Urinary bladder (tissue), 4 donors: Measurements from ENCODE around the gene SPECC1L. TPM values are rescaled to one million over a fixed set of nuclear protein-coding genes. Genes with fewer than 3 reads are reported as not detected.

Source experiments
- DNase-seq: peaks from one replicate; pipeline ENCODE4 v3.0.0-alpha.2; 2015; ENCODE audit errors: extremely low spot score
- H3K27ac ChIP-seq: one replicate; pipeline ENCODE4 v1.5.1; 2013; ENCODE audit warnings: low read depth, mild to moderate bottlenecking, moderate library complexity
- H3K36me3 ChIP-seq: one replicate; pipeline ENCODE4 v1.6.1; 2013; ENCODE audit warnings: mild to moderate bottlenecking, moderate library complexity; ENCODE audit not compliant: insufficient read depth
- H3K4me1 ChIP-seq: one replicate; pipeline ENCODE4 v1.6.1; 2013; ENCODE audit warnings: mild to moderate bottlenecking, moderate library complexity; ENCODE audit not compliant: insufficient read depth
- H3K4me3 ChIP-seq: one replicate; pipeline ENCODE4 v1.5.1; 2013; ENCODE audit warnings: low read depth, low read length
- WGBS: extraction: QIAGEN DNeasy Blood & Tissue Kit; methylation state at CpG from one replicate; pipeline ENCODE4 v1.1.7; 2013; 5-methylcytosine and 5-hydroxymethylcytosine counted together
- polyA plus RNA-seq: library from polyadenylated mRNA; stranded (reverse); fragments of 200-250 nt; gene quantifications from one replicate; pipeline ENCODE4 v1.2.3, GENCODE V29; 2013
- total RNA-seq: library from RNA; depleted of rRNA; stranded (reverse); fragments of >200 nt; gene quantifications from one replicate; pipeline ENCODE4 v1.2.3, GENCODE V29; 2014
- donor health status: healthy with polysubstance abuse.
- donor health status: healthy.

Gene SPECC1L
- total and polyA plus RNA-seq, 2 donors, result 29.8 to 50.3 TPM

DNA sequence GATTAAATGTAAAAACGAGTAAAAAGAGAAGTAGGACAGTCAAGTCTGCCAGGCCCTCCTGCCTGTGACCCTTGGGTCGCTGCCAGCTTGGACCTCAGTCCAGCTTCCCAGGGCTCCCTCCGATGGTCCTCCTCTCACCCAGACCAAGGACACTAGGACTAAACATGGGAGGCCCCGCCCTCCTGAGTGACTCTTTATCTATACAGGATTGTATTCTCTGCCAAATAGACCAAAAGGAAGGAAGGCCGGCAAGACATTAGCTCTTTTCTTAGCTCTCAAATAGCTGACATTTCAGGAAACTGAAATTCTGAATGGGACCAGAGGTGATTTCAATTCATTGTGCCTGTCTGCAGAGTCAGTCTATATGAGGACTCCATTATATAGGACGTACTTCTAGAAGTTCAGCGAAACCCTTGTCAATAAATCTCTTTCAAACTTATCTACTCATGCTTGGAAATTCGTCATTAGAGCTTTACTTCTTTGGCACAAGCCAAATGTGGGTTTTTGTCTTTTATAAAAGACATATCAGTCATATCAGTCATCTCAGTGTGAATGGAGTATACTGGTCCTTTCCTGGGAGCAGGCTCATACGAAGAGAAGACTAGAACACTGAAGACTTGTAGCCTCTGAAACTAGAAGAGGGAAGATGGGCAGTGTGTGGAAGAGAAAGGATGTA lies 185.3 kb downstream of the SPECC1L start:
- H3K27ac ChIP-seq, result no peak overlapping the region

DNA sequence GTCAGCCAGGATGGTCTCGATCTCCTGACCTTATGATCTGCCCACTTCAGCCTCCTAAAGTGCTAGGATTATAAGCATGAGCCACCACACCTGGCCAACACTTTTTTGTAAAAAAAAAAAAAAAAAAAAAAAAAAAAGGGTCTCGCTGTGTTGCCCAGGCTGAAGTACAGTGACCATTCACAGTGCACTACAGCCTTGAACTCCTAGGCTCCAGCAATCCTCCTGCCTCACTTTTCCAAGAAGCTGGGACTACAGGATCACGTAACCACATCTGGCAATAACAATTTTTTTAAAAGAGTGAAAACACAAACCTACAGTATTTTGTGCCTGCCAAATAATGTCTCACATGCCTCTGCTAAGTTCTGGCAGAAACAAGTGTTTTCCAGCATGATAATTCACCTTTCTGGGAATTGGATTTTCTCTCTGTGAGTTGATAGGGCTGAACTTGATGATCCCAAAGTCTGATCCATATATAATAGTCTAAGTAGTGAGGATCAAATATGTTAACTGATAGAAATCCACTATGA lies 187.3 kb downstream of the SPECC1L start:
- Histone ChIP-seq H3K4me3 (no peak overlapping the region), H3K4me1 (no peaks in the 10 kb centered on the region), H3K36me3 (no peaks in the 10 kb centered on the region), H3K27ac (no peak overlapping the region)
- no peak for DNase-seq
- WGBS, result 93% methylated on average over 3 of the region's 3 CpGs

More for the DNA sequence above, 185.3 kb downstream of the SPECC1L start:
- Histone ChIP-seq H3K4me3 (no peak overlapping the region), H3K36me3 (no peaks in the 10 kb centered on the region), H3K4me1 (no peaks in the 10 kb centered on the region)
- DNase-seq, result no peak
- 46% methylated on average over 9 of the region's 9 CpGs for WGBS

- DNase-seq, result no peak
- H3K4me1 ChIP-seq, result no peaks in the 10 kb centered on the region
- H3K36me3 ChIP-seq, result no peaks in the 10 kb centered on the region
- 76% methylated on average over 1 of the region's 1 CpG for WGBS
- H3K4me3 ChIP-seq, result no peak overlapping the region
- no peak overlapping the region for H3K27ac ChIP-seq
These were observed 189.3 kb downstream of the SPECC1L start for GRCh38 chr22:24459911-24460310.

DNA sequence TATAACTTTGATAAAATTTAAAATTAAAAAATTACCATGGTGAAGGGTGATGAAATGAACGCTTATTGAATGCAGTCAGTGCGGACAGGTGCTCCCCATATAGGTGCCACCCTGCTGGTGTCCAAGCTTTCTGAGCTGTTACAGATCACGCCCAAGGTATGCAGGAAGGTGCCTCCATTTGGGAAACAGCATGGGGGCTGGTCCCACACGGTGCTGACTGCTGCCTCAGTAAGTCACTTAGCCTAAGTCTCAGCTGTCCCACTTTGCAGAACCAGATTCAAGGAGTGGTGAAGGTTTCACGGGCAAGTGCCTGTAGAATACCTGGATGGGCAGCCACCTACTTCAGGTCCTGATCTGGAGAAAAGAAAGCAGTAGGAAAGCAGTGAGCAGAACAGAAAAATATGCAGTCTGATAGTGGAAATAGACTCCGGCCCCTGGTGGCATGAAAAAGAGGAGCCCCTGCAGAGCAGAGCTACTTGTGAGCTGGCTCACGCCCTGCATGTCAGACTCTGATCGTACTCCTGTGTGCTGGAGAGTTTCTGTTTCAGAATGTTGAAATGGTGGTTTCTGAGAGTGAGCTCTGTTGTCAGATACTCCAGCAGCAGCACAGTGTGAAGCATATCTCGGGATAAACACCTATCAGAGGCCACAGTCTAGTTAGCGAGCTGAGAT lies 189.9 kb downstream of the SPECC1L start:
- WGBS, result 64% methylated on average over 10 of the region's 10 CpGs
- H3K27ac ChIP-seq, result no peak overlapping the region
- no peaks in the 10 kb centered on the region for H3K4me1 ChIP-seq
- DNase-seq, result no peak
- no peak overlapping the region for H3K4me3 ChIP-seq
- no peaks in the 10 kb centered on the region for H3K36me3 ChIP-seq

DNA sequence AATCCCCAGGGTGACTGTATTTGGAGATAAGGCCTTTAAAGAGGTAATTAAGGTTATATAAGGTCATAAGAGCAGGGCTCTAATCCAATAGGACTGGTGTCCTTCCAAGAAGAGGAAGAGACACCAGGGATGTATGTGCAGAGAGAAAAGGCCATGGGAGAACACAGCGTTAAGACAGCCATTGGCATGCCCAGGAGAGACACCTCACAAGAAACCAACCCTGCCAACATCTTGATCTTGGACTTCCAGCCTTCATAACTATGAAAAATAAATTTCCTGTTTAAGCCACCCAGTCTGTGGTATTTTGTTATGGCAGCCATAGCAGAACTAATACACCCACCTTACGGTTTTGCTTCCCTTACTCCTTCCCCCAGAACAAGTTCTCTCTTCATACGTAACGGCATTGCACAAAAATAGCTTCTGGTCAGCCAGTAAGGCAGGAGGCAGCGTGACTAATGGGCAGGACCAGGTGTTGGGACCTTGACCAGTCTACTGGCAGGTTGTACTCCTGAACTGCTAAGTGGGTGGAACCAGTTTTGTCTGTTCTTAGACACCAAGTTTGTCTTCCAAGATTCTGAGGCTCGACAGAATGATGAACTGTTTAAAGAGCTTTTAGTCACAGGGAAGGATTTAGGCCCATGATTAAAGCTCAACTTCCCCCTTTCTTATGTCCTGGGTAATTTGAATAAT lies 192.6 kb downstream of the SPECC1L start:
- H3K36me3 ChIP-seq, result no peaks in the 10 kb centered on the region
- no peak for DNase-seq
- 93% methylated on average over 6 of the region's 6 CpGs for WGBS
- H3K27ac ChIP-seq, result no peak overlapping the region
- no peak overlapping the region for H3K4me3 ChIP-seq
- H3K4me1 ChIP-seq, result peaks cover 1% of the 10 kb centered on the region

DNA sequence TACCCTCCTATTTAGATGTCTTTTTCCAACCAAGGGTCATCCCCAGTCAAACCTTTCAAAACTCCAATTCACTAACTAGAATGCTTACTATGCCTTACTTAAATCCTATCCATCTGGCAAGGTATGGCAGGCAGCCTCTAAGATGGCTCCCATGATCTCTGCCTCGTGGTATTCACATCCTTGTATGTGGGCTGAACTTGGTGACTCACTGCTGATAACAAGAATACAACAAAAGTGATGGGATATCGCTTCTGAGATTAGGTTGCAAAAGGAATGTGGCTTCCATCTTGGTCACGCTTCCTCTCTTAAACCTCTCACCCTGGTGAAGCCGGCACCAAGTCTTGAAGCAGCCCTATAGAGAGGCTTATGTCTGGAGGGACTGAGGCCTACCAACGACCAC lies 194.9 kb downstream of the SPECC1L start:
- DNase-seq, result no peak
- Histone ChIP-seq H3K4me1 (peaks cover 1% of the 10 kb centered on the region), H3K36me3 (no peaks in the 10 kb centered on the region), H3K27ac (no peak overlapping the region), H3K4me3 (no peak overlapping the region)
- WGBS, result 61% methylated on average over 5 of the region's 5 CpGs

GRCh38 chr22:24465975-24466374 lies 195.3 kb downstream of the SPECC1L start:
- Histone ChIP-seq H3K4me1 (peaks cover 1% of the 10 kb centered on the region), H3K27ac (no peak overlapping the region), H3K4me3 (no peak overlapping the region), H3K36me3 (no peaks in the 10 kb centered on the region)
- no peak for DNase-seq
- 99% methylated on average over 3 of the region's 3 CpGs for WGBS

GRCh38 chr22:24466716-24467328 lies 196.2 kb downstream of the SPECC1L start:
- peaks cover 1% of the 10 kb centered on the region for H3K4me1 ChIP-seq
- WGBS, result 25% methylated on average over 1 of the region's 1 CpG
- no peak overlapping the region for H3K27ac ChIP-seq
- DNase-seq, result peak; percentile 26
- H3K36me3 ChIP-seq, result no peaks in the 10 kb centered on the region
- H3K4me3 ChIP-seq, result no peak overlapping the region

DNA sequence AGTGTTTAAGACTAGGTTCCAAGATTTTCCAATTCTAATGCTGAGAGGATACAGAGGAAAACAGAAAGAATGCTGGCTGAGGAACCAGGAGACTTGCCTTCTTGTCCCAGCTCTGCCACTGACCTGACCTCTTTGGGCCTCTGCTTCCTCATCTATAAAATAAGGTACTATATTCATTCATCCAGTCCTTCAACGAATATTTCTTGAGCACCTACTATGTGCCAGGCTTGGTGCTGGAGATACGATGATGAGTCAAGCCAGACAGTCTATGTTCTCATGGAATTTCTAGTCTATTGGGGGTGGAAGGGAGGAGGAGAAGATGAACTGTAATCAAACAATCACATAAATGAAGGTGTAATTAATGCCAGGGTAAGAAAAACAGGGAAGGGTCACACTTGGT lies 196.7 kb downstream of the SPECC1L start:
- Histone ChIP-seq H3K27ac (no peak overlapping the region), H3K4me3 (no peak overlapping the region), H3K36me3 (no peaks in the 10 kb centered on the region), H3K4me1 (peaks cover 1% of the 10 kb centered on the region)
- DNase-seq, result no peak
- 77% methylated on average over 2 of the region's 2 CpGs for WGBS

Other genes starting within 250 kb of the SPECC1L start
- gene SUSD2, start 89.3 kb upstream of the SPECC1L start, total RNA-seq, result 0.26 TPM
- 8.3 TPM for gene SUSD2, start 89.3 kb upstream of the SPECC1L start, polyA plus RNA-seq
- 3.4 TPM for gene GGT5, start 25.7 kb upstream of the SPECC1L start, total RNA-seq
- 101 TPM for gene GGT5, start 25.7 kb upstream of the SPECC1L start, polyA plus RNA-seq
- gene ADORA2A, start 156.8 kb downstream of the SPECC1L start, total RNA-seq, result 3.6 TPM
- 2.6 TPM for gene ADORA2A, start 156.8 kb downstream of the SPECC1L start, polyA plus RNA-seq
- 0.90 TPM for gene UPB1, start 224.5 kb downstream of the SPECC1L start, total RNA-seq
- 0.14 TPM for gene UPB1, start 224.5 kb downstream of the SPECC1L start, polyA plus RNA-seq